Kidney (tissue), 14 donors: ENCODE results near the gene FAM131B. TPM values are rescaled to one million over a fixed set of nuclear protein-coding genes. Genes with fewer than 3 reads are reported as not detected.

Source experiments
- DNase-seq, 5 donors: peaks; one replicate each; pipeline ENCODE4 v3.0.0-alpha.2; 2013 to 2020
- FAIRE-seq: peaks from 2 replicates; lab custom pipeline; 2012; peaks lifted over from hg19 to GRCh38; lab: Jason Lieb, UNC
- H3K27ac ChIP-seq, 2 donors: one replicate each; pipeline ENCODE4 v1.7.0; 2013; ENCODE audit warnings: low read depth in 2 of 2, low read length in 2 of 2, inconsistent platforms in 1 of 2
- H3K27me3 ChIP-seq: one replicate; pipeline ENCODE4 v1.7.1; 2013; ENCODE audit warnings: low read length, inconsistent platforms; ENCODE audit not compliant: control insufficient read depth, insufficient read depth
- H3K36me3 ChIP-seq, 3 donors: one replicate each; pipeline versions ENCODE4 v1.7.0 to v1.7.1; 2013; ENCODE audit warnings: low read length in 3 of 3, control low read depth in 1 of 3, inconsistent platforms in 1 of 3; ENCODE audit not compliant: insufficient read depth in 3 of 3, control insufficient read depth in 2 of 3
- H3K4me1 ChIP-seq, 3 donors: one replicate each; pipeline versions ENCODE4 v1.7.0 to v1.7.1; 2013; ENCODE audit warnings: low read length in 3 of 3, inconsistent platforms in 1 of 3, low read depth in 1 of 3; ENCODE audit not compliant: control insufficient read depth in 2 of 3, insufficient read depth in 2 of 3
- H3K4me3 ChIP-seq, 3 donors: one replicate each; pipeline versions ENCODE4 v1.7.0 to v1.8.1; 2013; ENCODE audit warnings: low read length in 3 of 3, control low read depth in 1 of 3, inconsistent platforms in 1 of 3
- H3K9ac ChIP-seq, 3 donors: one replicate each; pipeline versions ENCODE4 v1.7.0 to v1.7.1; 2013; ENCODE audit warnings: low read length in 3 of 3, control low read depth in 1 of 3, inconsistent platforms in 1 of 3
- H3K9me3 ChIP-seq, 3 donors: one replicate each; pipeline versions ENCODE4 v1.7.0 to v1.7.1; 2013; ENCODE audit warnings: low read length in 3 of 3, control low read depth in 1 of 3, inconsistent platforms in 1 of 3; ENCODE audit not compliant: control insufficient read depth in 2 of 3, insufficient read depth in 1 of 3
- intact Hi-C: fragments of 100-400 bp; cut with DNase I; formaldehyde crosslinking; loops from one replicate; pipeline ENCODE4 v1.11.1; 2022
- polyA plus RNA-seq: library from polyadenylated mRNA; stranded (reverse); fragments of 350-450 nt; fragmentation: Illumina TruSeq; extraction: RNeasy Lipid Tissue Mini Kit (QIAGEN cat#74804); gene quantifications from one replicate; pipeline ENCODE4 v1.2.3, GENCODE V29; 2014; ENCODE audit warnings: low read depth, low replicate concordance; ENCODE audit not compliant: insufficient read depth
- total RNA-seq: library from RNA; stranded (reverse); fragmentation: NEBNext Ultra II Directional; extraction: Animal tissue kit (Norgen Biotek cat#: 25700); gene quantifications from one replicate; pipeline ENCODE4 v1.2.1, GENCODE V29; 2021
- TF ChIP-seq, protein P1 (sequence below): IDR thresholded peaks from 3 replicates; pipeline ENCODE4 v1.5.1; 2012; ENCODE audit warnings: mild to moderate bottlenecking, moderate library complexity, borderline replicate concordance; ENCODE audit not compliant: insufficient read depth; ENCODE audit errors: extremely low read depth
- donor health status: control.
- donor health status: control.
- donor health status: control.
- donor health status: control.
- donor health status: control.
- donor health status: DM: yes; HTN: yes; CAD: no.
- donor health status: Normal renal cell carcinoma (clear cell type).

The FAM131B gene
- total and polyA plus RNA-seq, 2 donors from 2014 or later = 0.19 to 0.82 TPM

GRCh38 chr7:143382126-143382790 is 19.7 kb upstream of the FAM131B start:
- Histone ChIP-seq H3K9me3 (no peaks in the 10 kb centered on the region), H3K9ac (peak overlapping the region; percentile 6 to 90 (median 67)), H3K4me1 (peaks cover 3 to 27% (median 15%) of the 10 kb centered on the region in 3 donors), H3K27ac (peak overlapping the region; percentile 80 to 85), H3K36me3 (peaks cover 0 to 4% (median 0%) of the 10 kb centered on the region in 3 donors), H3K27me3 (no peaks in the 10 kb centered on the region), H3K4me3 (peak overlapping the region; percentile 58 to 82 (median 77))
- TF ChIP-seq, protein P1, sequence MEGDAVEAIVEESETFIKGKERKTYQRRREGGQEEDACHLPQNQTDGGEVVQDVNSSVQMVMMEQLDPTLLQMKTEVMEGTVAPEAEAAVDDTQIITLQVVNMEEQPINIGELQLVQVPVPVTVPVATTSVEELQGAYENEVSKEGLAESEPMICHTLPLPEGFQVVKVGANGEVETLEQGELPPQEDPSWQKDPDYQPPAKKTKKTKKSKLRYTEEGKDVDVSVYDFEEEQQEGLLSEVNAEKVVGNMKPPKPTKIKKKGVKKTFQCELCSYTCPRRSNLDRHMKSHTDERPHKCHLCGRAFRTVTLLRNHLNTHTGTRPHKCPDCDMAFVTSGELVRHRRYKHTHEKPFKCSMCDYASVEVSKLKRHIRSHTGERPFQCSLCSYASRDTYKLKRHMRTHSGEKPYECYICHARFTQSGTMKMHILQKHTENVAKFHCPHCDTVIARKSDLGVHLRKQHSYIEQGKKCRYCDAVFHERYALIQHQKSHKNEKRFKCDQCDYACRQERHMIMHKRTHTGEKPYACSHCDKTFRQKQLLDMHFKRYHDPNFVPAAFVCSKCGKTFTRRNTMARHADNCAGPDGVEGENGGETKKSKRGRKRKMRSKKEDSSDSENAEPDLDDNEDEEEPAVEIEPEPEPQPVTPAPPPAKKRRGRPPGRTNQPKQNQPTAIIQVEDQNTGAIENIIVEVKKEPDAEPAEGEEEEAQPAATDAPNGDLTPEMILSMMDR = no peak
- DNase-seq = peak in 1 of 5 donors; percentile 79
- intact Hi-C loops = no loop called here
- FAIRE-seq = no peak

DNA sequence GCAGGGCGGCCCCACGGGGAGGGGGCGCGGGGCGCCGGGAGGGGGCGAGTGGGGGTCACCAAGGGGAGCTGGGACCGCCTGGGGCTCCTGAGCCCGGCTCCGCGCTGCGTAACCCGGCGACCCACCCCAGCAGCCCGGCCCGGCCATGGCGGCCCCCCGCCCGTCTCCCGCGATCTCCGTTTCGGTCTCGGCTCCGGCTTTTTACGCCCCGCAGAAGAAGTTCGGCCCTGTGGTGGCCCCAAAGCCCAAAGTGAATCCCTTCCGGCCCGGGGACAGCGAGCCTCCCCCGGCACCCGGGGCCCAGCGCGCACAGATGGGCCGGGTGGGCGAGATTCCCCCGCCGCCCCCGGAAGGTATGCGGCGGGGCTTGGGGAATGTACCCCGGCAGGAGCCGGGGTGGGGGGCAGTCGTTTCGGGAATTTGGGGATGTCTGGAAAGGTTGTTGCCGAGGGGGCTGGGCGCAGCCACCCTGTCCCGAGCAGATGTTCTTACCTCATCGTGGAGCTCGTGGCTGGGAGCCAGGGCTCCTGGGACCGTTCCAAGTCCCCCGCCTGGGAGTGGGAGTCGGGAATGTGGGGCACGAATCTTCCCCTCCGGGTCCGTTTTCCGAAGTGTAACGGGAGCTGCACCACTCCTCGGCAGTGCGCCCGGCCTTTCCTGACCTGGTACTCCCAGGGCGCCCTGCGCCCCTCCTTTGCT is 19.1 kb upstream of the FAM131B start:
- DNase-seq (peak; percentile 71 to 94 (median 85)), FAIRE-seq (no peak)
- Histone ChIP-seq H3K27me3 (no peaks in the 10 kb centered on the region), H3K9ac (peak overlapping the region; percentile 6 to 90 (median 67)), H3K9me3 (no peaks in the 10 kb centered on the region), H3K27ac (peak overlapping the region; percentile 80 to 85), H3K4me1 (peaks cover 3 to 27% (median 15%) of the 10 kb centered on the region in 3 donors), H3K4me3 (peak overlapping the region; percentile 58 to 82 (median 77)), H3K36me3 (peaks cover 0 to 4% (median 0%) of the 10 kb centered on the region in 3 donors)
- intact Hi-C loops = no loop called here
- TF ChIP-seq, protein P1 = no peak

DNA sequence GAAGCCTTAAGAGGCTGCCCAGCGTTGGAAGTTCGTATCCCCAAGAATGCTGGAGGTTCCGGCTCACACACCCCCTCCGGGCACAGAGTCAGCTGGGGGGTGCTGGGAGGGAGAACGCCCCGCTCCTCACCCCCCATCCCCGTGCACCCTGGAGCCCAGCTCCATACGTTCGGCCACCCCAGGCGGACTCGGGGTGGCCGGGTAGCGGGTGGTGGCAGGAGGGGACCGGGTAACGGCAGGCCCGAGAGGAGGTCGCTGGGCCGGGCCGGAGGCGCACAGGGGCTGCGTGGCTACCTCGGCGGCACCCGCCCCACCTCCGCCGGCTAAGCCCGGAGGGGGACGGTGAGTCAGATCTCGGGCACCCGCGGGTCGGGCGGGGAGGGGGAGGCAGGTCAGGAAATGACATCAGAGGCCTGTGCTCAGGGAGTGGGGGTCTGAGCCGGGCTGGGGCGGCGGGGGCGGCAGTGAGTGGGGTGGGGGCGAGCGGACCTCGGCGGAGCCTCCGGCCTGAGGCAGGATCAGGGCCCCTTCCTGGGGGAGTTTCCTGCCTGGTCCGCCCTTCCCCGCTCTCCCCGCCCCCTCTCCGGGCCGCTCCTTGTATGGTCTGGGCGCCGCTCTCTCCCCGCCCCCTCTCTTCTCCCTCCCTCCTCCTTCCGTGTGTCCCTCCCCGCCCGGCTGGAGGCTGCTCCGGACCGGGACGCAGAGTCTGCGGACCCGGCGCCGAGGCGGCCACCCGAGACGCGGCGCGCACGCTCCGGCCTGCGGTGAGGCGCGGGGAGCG is 18.3 kb upstream of the FAM131B start, which contains the start of gene ZYX:
TSS of gene ZYX (plus strand) at position 700 of the 781 bp plus-strand sequence. CDS start 227 bp downstream, outside the sequence.
- TF ChIP-seq, protein P1 = no peak
- H3K4me3 ChIP-seq = peak within 1 kb of the TSS; percentile 58 to 82 (median 77)
- DNase-seq (peak; percentile 91 to 99 (median 95)), FAIRE-seq (no peak)
- peak within 1 kb of the TSS; percentile 23 to 91 (median 87) for H3K9ac ChIP-seq
- H3K9me3 ChIP-seq = no peaks in the 10 kb centered on the region
- H3K27me3 ChIP-seq = no peaks in the 10 kb centered on the region
- H3K36me3 ChIP-seq = peaks cover 0 to 4% (median 0%) of the 10 kb centered on the region in 3 donors
- peak within 1 kb of the TSS; percentile 97 to 98 for H3K27ac ChIP-seq
- H3K4me1 ChIP-seq = peaks cover 3 to 21% (median 9%) of the 10 kb centered on the region in 3 donors
- intact Hi-C loops = no loop called here
